A673 (cell line): ENCODE data around the gene ACTL7B. TPM values are rescaled to one million over a fixed set of nuclear protein-coding genes. Genes with fewer than 3 reads are reported as not detected.

Experiments
- BruUV-seq: library from RNA; stranded (reverse); fragments of 400-500 nt; replicated peaks from 2 replicates; lab custom pipeline; 2021; lab: Mats Ljungman, UMichigan
- CTCF ChIA-PET: fragments of 300-600 bp; sonication (Branson Sonifier 250); formaldehyde crosslinking; loops from one replicate; lab custom pipeline; 2022; ENCODE audit warnings: antibody characterized with exemption; lab: Charles Lee
- POLR2A ChIA-PET: fragments of 300-600 bp; sonication (Branson Sonifier 250); formaldehyde crosslinking; loops from one replicate; lab custom pipeline; 2022; ENCODE audit warnings: antibody characterized with exemption; ENCODE audit not compliant: low non-redundant PET; lab: Charles Lee
- DNase-seq: peaks from one replicate; pipeline ENCODE4 v3.0.0-alpha.2; 2015; ENCODE audit warnings: low spot score
- H3K27ac ChIP-seq: fragments of 200-600 bp; sonication (generic); 2 replicates; pipeline ENCODE4 v1.5.1; 2016; ENCODE audit warnings: mixed run types, low read depth, mild to moderate bottlenecking, mixed read lengths, antibody characterized with exemption, low read length; ENCODE audit not compliant: poor library complexity, severe bottlenecking
- H3K27me3 ChIP-seq: fragments of 200-600 bp; sonication (generic); replicated peaks from 2 replicates; pipeline ENCODE4 v1.6.1; 2017; ENCODE audit warnings: mixed run types, low read depth, mild to moderate bottlenecking, mixed read lengths, antibody characterized with exemption, low read length; ENCODE audit not compliant: insufficient read depth, poor library complexity
- H3K36me3 ChIP-seq: fragments of 200-600 bp; sonication (generic); 2 replicates; pipeline ENCODE4 v1.6.1; 2016; ENCODE audit warnings: mixed run types, mild to moderate bottlenecking, mixed read lengths, antibody characterized with exemption, low read length; ENCODE audit not compliant: insufficient read depth, poor library complexity, severe bottlenecking
- H3K4me1 ChIP-seq: fragments of 200-600 bp; sonication (generic); 2 replicates; pipeline ENCODE4 v1.6.1; 2017; ENCODE audit warnings: mixed run types, mild to moderate bottlenecking, mixed read lengths, antibody characterized with exemption, low read length; ENCODE audit not compliant: insufficient read depth, poor library complexity, severe bottlenecking
- H3K4me3 ChIP-seq: fragments of 200-600 bp; sonication (generic); 2 replicates; pipeline ENCODE4 v1.5.1; 2016; ENCODE audit warnings: low read depth, mixed run types, mild to moderate bottlenecking, mixed read lengths, low read length; ENCODE audit not compliant: poor library complexity, severe bottlenecking
- H3K9me3 ChIP-seq: fragments of 200-600 bp; sonication (generic); 2 replicates; pipeline ENCODE4 v1.6.1; 2016; ENCODE audit warnings: mixed run types, low read depth, mild to moderate bottlenecking, mixed read lengths, antibody characterized with exemption, low read length; ENCODE audit not compliant: poor library complexity, severe bottlenecking
- EZH2 ChIP-seq: fragments of 200-600 bp; sonication (generic); IDR thresholded peaks from 2 replicates; pipeline ENCODE4 v1.6.1; 2017; ENCODE audit warnings: borderline replicate concordance, low read depth, mild to moderate bottlenecking, mixed read lengths, antibody characterized with exemption, low read length; ENCODE audit not compliant: poor library complexity, severe bottlenecking
- intact Hi-C: fragments of 100-400 bp; cut with micrococcal nuclease; formaldehyde crosslinking; loops from one replicate; pipeline ENCODE4 v1.10.0; 2022; ENCODE audit not compliant: unreplicated experiment
- total RNA-seq: library from RNA; stranded (reverse); gene quantifications from 2 replicates; pipeline ENCODE4 v1.2.3, GENCODE V29; 2021
- TF ChIP-seq, protein P1 (sequence below): fragments of 300-800, 200-600 bp; sonication (generic); conservative IDR thresholded peaks from 2 replicates; pipeline ENCODE4 v1.5.1; 2017; ENCODE audit warnings: low read depth, mild to moderate bottlenecking, antibody characterized with exemption, low read length, moderate library complexity, mixed read lengths

Gene ACTL7B
- total RNA-seq, 1 experiment from 2014 or later = not detected

DNA sequence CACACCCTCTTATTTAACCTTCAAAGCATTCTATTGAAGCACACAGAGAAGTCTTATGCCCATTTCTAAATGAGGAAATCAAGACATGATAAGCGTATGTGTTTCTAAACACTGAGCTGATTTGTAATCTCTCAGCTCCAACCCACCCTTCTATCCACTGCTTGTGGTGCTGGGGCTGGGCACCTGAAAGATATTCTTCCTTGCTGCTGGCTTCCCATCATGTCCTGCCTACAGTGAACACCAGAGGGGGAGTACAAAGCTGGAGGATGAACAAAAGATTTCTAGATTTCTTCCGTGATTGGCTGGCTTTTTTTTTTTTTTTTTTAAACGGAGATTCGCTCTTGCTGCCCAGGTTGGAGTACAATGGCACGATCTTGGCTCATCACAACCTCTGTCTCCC lies 20.6 kb upstream of the ACTL7B start:
- Histone ChIP-seq H3K27ac (no peak overlapping the region), H3K36me3 (peaks cover 47% of the 10 kb centered on the region), H3K4me3 (no peak overlapping the region), H3K9me3 (no peaks in the 10 kb centered on the region), H3K4me1 (no peaks in the 10 kb centered on the region), H3K27me3 (no peaks in the 10 kb centered on the region)
- no TSS peak for BruUV-seq
- ChIA-PET CTCF (no interaction called here), POLR2A (interaction anchor here (0.8 kb wide), 1 partner anchor 13 kb away, joined by 12 read pairs; no protein-coding TSS in a partner anchor)
- no peak for DNase-seq
- intact Hi-C loops = no loop called here
- TF ChIP-seq, protein P1, sequence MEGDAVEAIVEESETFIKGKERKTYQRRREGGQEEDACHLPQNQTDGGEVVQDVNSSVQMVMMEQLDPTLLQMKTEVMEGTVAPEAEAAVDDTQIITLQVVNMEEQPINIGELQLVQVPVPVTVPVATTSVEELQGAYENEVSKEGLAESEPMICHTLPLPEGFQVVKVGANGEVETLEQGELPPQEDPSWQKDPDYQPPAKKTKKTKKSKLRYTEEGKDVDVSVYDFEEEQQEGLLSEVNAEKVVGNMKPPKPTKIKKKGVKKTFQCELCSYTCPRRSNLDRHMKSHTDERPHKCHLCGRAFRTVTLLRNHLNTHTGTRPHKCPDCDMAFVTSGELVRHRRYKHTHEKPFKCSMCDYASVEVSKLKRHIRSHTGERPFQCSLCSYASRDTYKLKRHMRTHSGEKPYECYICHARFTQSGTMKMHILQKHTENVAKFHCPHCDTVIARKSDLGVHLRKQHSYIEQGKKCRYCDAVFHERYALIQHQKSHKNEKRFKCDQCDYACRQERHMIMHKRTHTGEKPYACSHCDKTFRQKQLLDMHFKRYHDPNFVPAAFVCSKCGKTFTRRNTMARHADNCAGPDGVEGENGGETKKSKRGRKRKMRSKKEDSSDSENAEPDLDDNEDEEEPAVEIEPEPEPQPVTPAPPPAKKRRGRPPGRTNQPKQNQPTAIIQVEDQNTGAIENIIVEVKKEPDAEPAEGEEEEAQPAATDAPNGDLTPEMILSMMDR = no peak
- no peak for TF ChIP-seq EZH2

DNA sequence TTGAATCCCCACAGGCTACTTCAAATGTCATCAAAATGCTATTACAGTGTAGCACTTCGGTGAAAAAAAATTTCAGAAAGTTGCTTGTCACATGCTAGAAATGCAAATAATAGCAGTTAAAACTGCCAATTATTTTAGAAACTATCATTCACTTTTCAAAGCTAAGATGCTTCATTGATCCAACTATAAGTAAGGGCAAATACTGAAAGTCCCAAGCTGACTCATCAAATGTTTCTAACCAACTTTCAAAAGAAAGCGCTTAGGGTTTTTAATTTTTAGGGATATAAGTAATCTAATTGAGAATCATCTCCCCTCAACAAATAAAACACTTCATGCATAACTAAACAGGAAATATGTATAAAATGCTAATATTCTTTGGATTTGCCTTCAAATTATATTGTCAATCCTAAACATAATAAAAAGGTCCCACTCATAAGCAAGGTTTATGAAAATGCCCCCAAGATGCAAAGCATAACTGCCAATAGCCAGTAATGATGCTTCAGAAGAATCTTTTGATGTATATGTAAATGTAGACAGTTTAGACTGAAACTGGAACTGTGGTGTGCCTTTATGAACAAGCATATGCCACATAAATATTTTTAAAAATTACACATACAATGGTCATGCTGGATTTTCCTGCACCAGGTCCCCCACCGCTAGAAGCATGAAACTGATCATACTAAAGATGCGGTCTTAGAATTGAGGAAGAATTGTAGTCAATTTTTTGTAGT lies 18.4 kb upstream of the ACTL7B start:
- Histone ChIP-seq H3K9me3 (no peaks in the 10 kb centered on the region), H3K4me1 (no peaks in the 10 kb centered on the region), H3K4me3 (no peak overlapping the region), H3K36me3 (peaks cover 38% of the 10 kb centered on the region), H3K27me3 (no peaks in the 10 kb centered on the region), H3K27ac (no peak overlapping the region)
- TF ChIP-seq EZH2 = no peak
- TF ChIP-seq, protein P1 = no peak
- BruUV-seq = no TSS peak
- no peak for DNase-seq
- intact Hi-C loops = no loop called here
- ChIA-PET CTCF (no interaction called here), POLR2A (interaction anchor here (0.6 kb wide), 1 partner anchor 11 kb away, joined by 4 read pairs; no protein-coding TSS in a partner anchor)

DNA sequence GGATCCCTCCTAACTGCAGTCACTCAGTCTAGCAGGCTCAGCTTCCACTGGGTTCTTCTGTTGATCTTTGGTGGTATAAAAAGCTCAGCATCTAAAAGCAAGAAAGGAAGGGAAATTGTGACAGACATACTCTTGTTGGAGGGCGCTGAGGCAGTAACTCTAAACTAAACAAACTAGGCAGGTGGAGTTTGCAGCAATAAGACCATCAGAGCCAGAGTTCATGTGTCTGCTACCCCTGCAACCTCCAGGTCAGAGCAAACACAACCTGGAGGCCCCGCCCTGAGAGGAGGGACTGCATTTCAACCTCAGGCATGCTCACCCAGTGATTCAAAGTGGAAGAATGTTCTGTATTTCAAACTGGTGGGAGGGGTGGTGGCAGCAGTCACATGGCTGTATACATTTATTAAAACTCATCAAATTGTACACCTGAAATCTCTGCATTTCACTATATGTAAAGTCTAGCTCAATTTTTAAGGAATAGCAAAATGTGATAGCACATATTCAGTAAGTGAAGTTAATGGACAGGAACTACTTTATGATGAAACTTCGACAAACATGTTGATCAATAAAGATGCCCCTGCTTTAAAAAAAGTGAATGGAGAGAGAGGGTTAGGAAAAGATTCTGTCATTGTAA lies 13.4 kb upstream of the ACTL7B start:
- DNase-seq = no peak

More for the DNA sequence above, 13.4 kb upstream of the ACTL7B start:
- Histone ChIP-seq H3K9me3 (no peaks in the 10 kb centered on the region), H3K4me3 (no peak overlapping the region), H3K27me3 (no peaks in the 10 kb centered on the region), H3K36me3 (peaks cover 20% of the 10 kb centered on the region), H3K27ac (no peak overlapping the region), H3K4me1 (peaks cover 15% of the 10 kb centered on the region)
- ChIA-PET CTCF (no interaction called here), POLR2A (no interaction called here)
- intact Hi-C loops = no loop called here
- no TSS peak for BruUV-seq
- TF ChIP-seq, protein P1 = no peak
- no peak for TF ChIP-seq EZH2
